GM23338 (cell line): Measurements from ENCODE around the gene OPRM1. TPM values are rescaled to one million over a fixed set of nuclear protein-coding genes. Genes with fewer than 3 reads are reported as not detected.

Experiments
- ATAC-seq: fragments of 200-7000 bp; cut with Tn5 transposase; 3 replicates; pipeline ENCODE4 v1.9.1; 2020
- DNase-seq: peaks from one replicate; pipeline ENCODE4 v3.0.0-alpha.2; 2015; ENCODE audit warnings: low spot score
- H2AFZ ChIP-seq: fragments of 200-600 bp; sonication (generic); 2 replicates; pipeline ENCODE4 v1.8.0; 2016; ENCODE audit warnings: antibody characterized with exemption, mild to moderate bottlenecking, moderate library complexity
- H3F3A ChIP-seq: fragments of 200-600 bp; sonication (generic); replicated peaks from 2 replicates; pipeline ENCODE4 v1.8.0; 2017; ENCODE audit warnings: antibody characterized with exemption, mixed run types, low read depth
- H3K27ac ChIP-seq: fragments of 200-600 bp; sonication (generic); 2 replicates; pipeline ENCODE4 v1.6.1; 2016; ENCODE audit warnings: low read depth
- H3K27me3 ChIP-seq: fragments of 200-600 bp; sonication (generic); 2 replicates; pipeline ENCODE4 v1.8.0; 2016; ENCODE audit warnings: mild to moderate bottlenecking, mixed run types, moderate library complexity; ENCODE audit not compliant: insufficient read depth
- H3K36me3 ChIP-seq: fragments of 200-600 bp; sonication (generic); 2 replicates; pipeline ENCODE4 v1.8.0; 2016; ENCODE audit warnings: mild to moderate bottlenecking; ENCODE audit not compliant: insufficient read depth
- H3K4me1 ChIP-seq: fragments of 200-600 bp; sonication (generic); 2 replicates; pipeline ENCODE4 v1.8.0; 2016; ENCODE audit warnings: mild to moderate bottlenecking, moderate library complexity; ENCODE audit not compliant: insufficient read depth
- H3K4me2 ChIP-seq: fragments of 200-600 bp; sonication (generic); 2 replicates; pipeline ENCODE4 v1.7.1; 2017; ENCODE audit warnings: mixed run types
- H3K4me3 ChIP-seq: fragments of 200-600 bp; sonication (generic); 2 replicates; pipeline ENCODE4 v1.6.1; 2016; ENCODE audit warnings: mixed run types
- H3K79me2 ChIP-seq: fragments of 200-600 bp; sonication (generic); replicated peaks from 2 replicates; pipeline ENCODE4 v1.8.0; 2017; ENCODE audit warnings: mild to moderate bottlenecking; ENCODE audit not compliant: insufficient read depth
- H3K9me2 ChIP-seq: fragments of 200-600 bp; sonication (generic); 2 replicates; pipeline ENCODE4 v1.8.0; 2017; ENCODE audit not compliant: insufficient read depth
- H4K20me1 ChIP-seq: fragments of 200-600 bp; sonication (generic); replicated peaks from 2 replicates; pipeline ENCODE4 v1.8.0; 2017; ENCODE audit warnings: mild to moderate bottlenecking; ENCODE audit not compliant: insufficient read depth
- H3K27ac Mint-ChIP-seq: 2 replicates; pipeline ENCODE4 v1.8.0; 2020; ENCODE audit warnings: inconsistent platforms, mild to moderate bottlenecking, moderate library complexity, mixed read lengths
- H3K27me3 Mint-ChIP-seq: 3 replicates; pipeline ENCODE4 v1.8.0; 2022; ENCODE audit warnings: low read depth, mild to moderate bottlenecking, moderate library complexity, mixed read lengths, inconsistent platforms; ENCODE audit not compliant: insufficient read depth, poor library complexity
- H3K36me3 Mint-ChIP-seq: 3 replicates; pipeline ENCODE4 v1.8.0; 2021; ENCODE audit warnings: low read depth, mild to moderate bottlenecking, inconsistent platforms, moderate library complexity, mixed read lengths
- H3K4me1 Mint-ChIP-seq: 3 replicates; pipeline ENCODE4 v1.8.0; 2020; ENCODE audit warnings: mild to moderate bottlenecking, inconsistent platforms, mixed read lengths
- H3K4me3 Mint-ChIP-seq: 3 replicates; pipeline ENCODE4 v1.8.0; 2021; ENCODE audit warnings: moderate library complexity, mild to moderate bottlenecking, inconsistent platforms, mixed read lengths
- H3K9me3 Mint-ChIP-seq: 3 replicates; pipeline ENCODE4 v1.8.0; 2020; ENCODE audit warnings: moderate library complexity, mild to moderate bottlenecking, inconsistent platforms, mixed read lengths
- CREB1 ChIP-seq: fragments of 250-450 bp; sonication (Bioruptor Pico); IDR thresholded peaks from 2 replicates; pipeline ENCODE4 v1.5.0; 2020; ENCODE audit warnings: low read depth, mild to moderate bottlenecking, moderate library complexity
- EZH2 ChIP-seq: fragments of 200-600 bp; sonication (generic); IDR thresholded peaks from one replicate; pipeline ENCODE4 v1.8.0; 2017; ENCODE audit warnings: antibody characterized with exemption, mild to moderate bottlenecking, low read depth; ENCODE audit not compliant: unreplicated experiment
- EZH2phosphoT487 ChIP-seq: fragments of 200-600 bp; sonication (generic); IDR thresholded peaks from one replicate; pipeline ENCODE4 v1.8.1; 2018; ENCODE audit warnings: antibody characterized with exemption; ENCODE audit not compliant: unreplicated experiment
- JUNB ChIP-seq: IDR thresholded peaks from one replicate; pipeline ENCODE4 v1.6.1; 2016; ENCODE audit warnings: antibody characterized with exemption; ENCODE audit not compliant: unreplicated experiment
- NANOG ChIP-seq: IDR thresholded peaks from 2 replicates; pipeline ENCODE4 v1.6.1; 2016; ENCODE audit warnings: antibody characterized with exemption, borderline replicate concordance
- POLR2AphosphoS5 ChIP-seq: IDR thresholded peaks from 2 replicates; pipeline ENCODE4 v1.6.1; 2016; ENCODE audit warnings: antibody characterized with exemption, low read depth
- REST ChIP-seq: IDR thresholded peaks from one replicate; pipeline ENCODE4 v1.6.1; 2018; ENCODE audit warnings: antibody characterized with exemption; ENCODE audit not compliant: unreplicated experiment
- STAT1 ChIP-seq: IDR thresholded peaks from one replicate; pipeline ENCODE4 v1.6.1; 2016; ENCODE audit warnings: antibody characterized with exemption; ENCODE audit not compliant: unreplicated experiment
- ZNF114 ChIP-seq: fragments of 250-450 bp; sonication (Bioruptor Pico); IDR thresholded peaks from 2 replicates; pipeline ENCODE4 v1.5.0; 2020; ENCODE audit warnings: mild to moderate bottlenecking, moderate library complexity
- ZNF331 ChIP-seq: fragments of 250-450 bp; sonication (Bioruptor Pico); IDR thresholded peaks from 2 replicates; pipeline ENCODE4 v1.5.0; 2020; ENCODE audit warnings: low read depth, mild to moderate bottlenecking, moderate library complexity
- ZNF462 ChIP-seq: fragments of 250-450 bp; sonication (Bioruptor Pico); IDR thresholded peaks from 2 replicates; pipeline ENCODE4 v1.5.0; 2020; ENCODE audit warnings: mild to moderate bottlenecking, moderate library complexity
- polyA plus RNA-seq: library from polyadenylated mRNA; unstranded; fragments of >200 nt; fragmentation: Nextera tagmentation; extraction: Ambion mirVana; gene quantifications from 2 replicates; pipeline ENCODE4 v1.2.1, GENCODE V29; 2016
- total RNA-seq: library from RNA; depleted of rRNA; stranded (reverse); fragments of >200 nt; shearing (Covaris generic); gene quantifications from 2 replicates; pipeline ENCODE4 v1.2.3, GENCODE V29; 2014

OPRM1 gene
- total and polyA plus RNA-seq, 2 experiments from 2014 or later = 0.52 TPM; not detected in 1

GRCh38 chr6:154258064-154258757 is 219.2 kb downstream of the OPRM1 start:
- Histone ChIP-seq H3K27me3 (no peaks in the 10 kb centered on the region), H3K27ac (no peak overlapping the region), H2AFZ (no peak overlapping the region; the same call in 1 of the 2 replicates), H3K79me2 (no peaks in the 10 kb centered on the region), H3K4me2 (no peak overlapping the region), H3K4me1 (no peaks in the 10 kb centered on the region), H4K20me1 (no peaks in the 10 kb centered on the region), H3K4me3 (no peak overlapping the region), H3F3A (no peaks in the 10 kb centered on the region), H3K36me3 (no peaks in the 10 kb centered on the region), H3K9me2 (0 out of 2 replicates have a peak, but pooled peaks cover 5% of the 10 kb centered on the region)
- Mint-ChIP-seq H3K27me3 (peaks cover 2% of the 10 kb centered on the region), H3K27ac (peak overlapping the region; percentile 1; the same call in 1 of the 2 replicates), H3K4me3 (no peak overlapping the region), H3K4me1 (no peaks in the 10 kb centered on the region), H3K36me3 (no peaks in the 10 kb centered on the region), H3K9me3 (no peaks in the 10 kb centered on the region)
- DNase-seq (no peak), ATAC-seq (no peak)
- TF ChIP-seq ZNF462 (CRISPR knock-in tag) (no peak), STAT1 (no peak), ZNF331 (CRISPR knock-in tag) (no peak)

- Mint-ChIP-seq H3K4me1 (no peaks in the 10 kb centered on the region), H3K27me3 (peaks cover 2% of the 10 kb centered on the region), H3K27ac (no peak overlapping the region), H3K4me3 (no peak overlapping the region), H3K36me3 (peaks cover 9% of the 10 kb centered on the region; the same call in 2 of the 3 replicates), H3K9me3 (peaks cover 12% of the 10 kb centered on the region)
- H2AFZ ChIP-seq = no peak overlapping the region
- H3K27ac ChIP-seq = no peak overlapping the region
- H3K27me3 ChIP-seq = no peaks in the 10 kb centered on the region
- no peaks in the 10 kb centered on the region for H3K79me2 ChIP-seq
- H3K4me2 ChIP-seq = no peak overlapping the region
- no peaks in the 10 kb centered on the region for H3F3A ChIP-seq
- DNase-seq (no peak), ATAC-seq (no peak)
- H4K20me1 ChIP-seq = no peaks in the 10 kb centered on the region
- H3K36me3 ChIP-seq = no peaks in the 10 kb centered on the region
- TF ChIP-seq JUNB = no peak
- TF ChIP-seq ZNF331 (CRISPR knock-in tag) = no peak
- TF ChIP-seq ZNF114 (CRISPR knock-in tag) = no peak
- TF ChIP-seq POLR2AphosphoS5 = no peak
- no peak for TF ChIP-seq REST
- TF ChIP-seq EZH2phosphoT487 = no peak
- TF ChIP-seq CREB1 (CRISPR knock-in tag) = no peak
- TF ChIP-seq NANOG = no peak
- no peak for TF ChIP-seq STAT1
- no peak for TF ChIP-seq EZH2
- no peaks in the 10 kb centered on the region for H3K4me1 ChIP-seq
- H3K4me3 ChIP-seq = no peak overlapping the region
- H3K9me2 ChIP-seq = 0 out of 2 replicates have a peak, but pooled peaks cover 5% of the 10 kb centered on the region
These were observed 222.8 kb downstream of the OPRM1 start for GRCh38 chr6:154261688-154262397.
